PFSK-1 (cell line): ENCODE data around the gene SLC39A7.

Experiments used
- POLR2AphosphoS5 ChIP-seq: IDR thresholded peaks from 2 replicates; pipeline ENCODE4 v1.6.1; 2012; ENCODE audit warnings: low read depth, mild to moderate bottlenecking, control low read depth, low read length, moderate library complexity
- REST ChIP-seq, 2 experiments: IDR thresholded peaks; 2 replicates each; pipeline versions ENCODE4 v1.6.1 to v1.8.0; 2011 to 2012; ENCODE audit warnings: low read depth in 2 of 2, low read length in 2 of 2, control low read depth in 1 of 2, inconsistent platforms in 1 of 2, mild to moderate bottlenecking in 1 of 2, moderate library complexity in 1 of 2; ENCODE audit not compliant: insufficient read depth in 1 of 2
- SIN3A ChIP-seq: IDR thresholded peaks from 2 replicates; pipeline ENCODE4 v1.6.1; 2012; ENCODE audit warnings: mild to moderate bottlenecking, low read length, moderate library complexity, borderline replicate concordance; ENCODE audit not compliant: insufficient read depth
- TAF1 ChIP-seq: IDR thresholded peaks from 2 replicates; pipeline ENCODE4 v1.6.1; 2012; ENCODE audit warnings: low read length, control low read depth, borderline replicate concordance; ENCODE audit not compliant: insufficient read depth

- TF ChIP-seq POLR2AphosphoS5 (no peak), REST (IDR thresholded peaks at IDR 0.05; ENCODE audit: insufficient read depth in 1 of 2, low read depth in 2 of 2, low read length in 2 of 2) (no peak), TAF1 (no peak), SIN3A (no peak)
These were observed 31.1 kb upstream of the SLC39A7 start for GRCh38 chr6:33169291-33170175.
